Measurements from ENCODE around the gene NLRP11. TPM values are rescaled to one million over a fixed set of nuclear protein-coding genes. Genes with fewer than 3 reads are reported as not detected.

Gene NLRP11
- total RNA-seq, 1 donor from 2014 or later, result not detected

DNA sequence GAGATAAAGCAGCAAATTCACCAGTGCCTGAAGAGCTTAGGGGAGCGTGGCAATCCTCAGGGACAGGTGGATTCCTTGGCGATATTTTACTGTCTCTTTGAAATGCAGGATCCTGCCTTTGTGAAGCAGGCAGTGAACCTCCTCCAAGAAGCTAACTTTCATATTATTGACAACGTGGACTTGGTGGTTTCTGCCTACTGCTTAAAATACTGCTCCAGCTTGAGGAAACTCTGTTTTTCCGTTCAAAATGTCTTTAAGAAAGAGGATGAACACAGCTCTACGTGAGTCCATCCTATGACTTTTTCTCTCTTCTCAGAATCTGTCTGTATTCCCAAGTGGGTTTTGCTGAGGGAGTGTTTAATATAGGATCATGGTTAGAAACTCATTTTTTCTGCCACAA, 27.2 kb upstream of the NLRP11 start:
- Mint-ChIP-seq H3K27ac (ENCODE audit: unreplicated experiment) (no peak overlapping the region), H3K4me1 (ENCODE audit: unreplicated experiment) (no peaks in the 10 kb centered on the region), H3K27me3 (ENCODE audit: unreplicated experiment) (peaks cover 3% of the 10 kb centered on the region), H3K36me3 (ENCODE audit: low read depth, unreplicated experiment) (peaks cover 15% of the 10 kb centered on the region), H3K4me3 (ENCODE audit: unreplicated experiment) (no peak overlapping the region), H3K9me3 (ENCODE audit: unreplicated experiment) (peaks cover 40% of the 10 kb centered on the region)
- TF ChIP-seq, protein P1, sequence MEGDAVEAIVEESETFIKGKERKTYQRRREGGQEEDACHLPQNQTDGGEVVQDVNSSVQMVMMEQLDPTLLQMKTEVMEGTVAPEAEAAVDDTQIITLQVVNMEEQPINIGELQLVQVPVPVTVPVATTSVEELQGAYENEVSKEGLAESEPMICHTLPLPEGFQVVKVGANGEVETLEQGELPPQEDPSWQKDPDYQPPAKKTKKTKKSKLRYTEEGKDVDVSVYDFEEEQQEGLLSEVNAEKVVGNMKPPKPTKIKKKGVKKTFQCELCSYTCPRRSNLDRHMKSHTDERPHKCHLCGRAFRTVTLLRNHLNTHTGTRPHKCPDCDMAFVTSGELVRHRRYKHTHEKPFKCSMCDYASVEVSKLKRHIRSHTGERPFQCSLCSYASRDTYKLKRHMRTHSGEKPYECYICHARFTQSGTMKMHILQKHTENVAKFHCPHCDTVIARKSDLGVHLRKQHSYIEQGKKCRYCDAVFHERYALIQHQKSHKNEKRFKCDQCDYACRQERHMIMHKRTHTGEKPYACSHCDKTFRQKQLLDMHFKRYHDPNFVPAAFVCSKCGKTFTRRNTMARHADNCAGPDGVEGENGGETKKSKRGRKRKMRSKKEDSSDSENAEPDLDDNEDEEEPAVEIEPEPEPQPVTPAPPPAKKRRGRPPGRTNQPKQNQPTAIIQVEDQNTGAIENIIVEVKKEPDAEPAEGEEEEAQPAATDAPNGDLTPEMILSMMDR (IDR thresholded peaks at IDR 0.05; ENCODE audit: unreplicated experiment), result no peak
- DNase-seq (ENCODE audit: low spot score), result no peak

DNA sequence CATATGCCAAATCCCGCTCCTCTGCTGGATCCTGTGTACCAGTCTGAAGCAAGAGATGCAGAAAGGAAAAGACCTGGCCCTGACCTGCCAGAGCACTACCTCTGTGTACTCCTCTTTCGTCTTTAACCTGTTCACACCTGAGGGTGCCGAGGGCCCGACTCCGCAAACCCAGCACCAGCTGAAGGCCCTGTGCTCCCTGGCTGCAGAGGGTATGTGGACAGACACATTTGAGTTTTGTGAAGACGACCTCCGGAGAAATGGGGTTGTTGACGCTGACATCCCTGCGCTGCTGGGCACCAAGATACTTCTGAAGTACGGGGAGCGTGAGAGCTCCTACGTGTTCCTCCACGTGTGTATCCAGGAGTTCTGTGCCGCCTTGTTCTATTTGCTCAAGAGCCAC, 26.6 kb upstream of the NLRP11 start:
- Mint-ChIP-seq H3K27ac (ENCODE audit: unreplicated experiment) (no peak overlapping the region), H3K4me3 (ENCODE audit: unreplicated experiment) (no peak overlapping the region), H3K4me1 (ENCODE audit: unreplicated experiment) (no peaks in the 10 kb centered on the region), H3K9me3 (ENCODE audit: unreplicated experiment) (peaks cover 40% of the 10 kb centered on the region), H3K27me3 (ENCODE audit: unreplicated experiment) (peaks cover 3% of the 10 kb centered on the region), H3K36me3 (ENCODE audit: low read depth, unreplicated experiment) (peaks cover 19% of the 10 kb centered on the region)
- TF ChIP-seq, protein P1 (IDR thresholded peaks at IDR 0.05; ENCODE audit: unreplicated experiment), result no peak
- DNase-seq (ENCODE audit: low spot score), result no peak

DNA sequence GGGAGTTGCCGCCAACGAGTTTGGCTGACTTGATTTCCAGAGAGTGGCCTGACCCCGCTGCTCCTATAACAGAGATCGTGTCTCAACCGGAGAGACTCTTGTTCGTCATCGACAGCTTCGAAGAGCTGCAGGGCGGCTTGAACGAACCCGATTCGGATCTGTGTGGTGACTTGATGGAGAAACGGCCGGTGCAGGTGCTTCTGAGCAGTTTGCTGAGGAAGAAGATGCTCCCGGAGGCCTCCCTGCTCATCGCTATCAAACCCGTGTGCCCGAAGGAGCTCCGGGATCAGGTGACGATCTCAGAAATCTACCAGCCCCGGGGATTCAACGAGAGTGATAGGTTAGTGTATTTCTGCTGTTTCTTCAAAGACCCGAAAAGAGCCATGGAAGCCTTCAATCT, 26.2 kb upstream of the NLRP11 start:
- Mint-ChIP-seq H3K36me3 (ENCODE audit: low read depth, unreplicated experiment) (peaks cover 19% of the 10 kb centered on the region), H3K27me3 (ENCODE audit: unreplicated experiment) (peaks cover 3% of the 10 kb centered on the region), H3K27ac (ENCODE audit: unreplicated experiment) (no peak overlapping the region), H3K9me3 (ENCODE audit: unreplicated experiment) (peaks cover 37% of the 10 kb centered on the region), H3K4me3 (ENCODE audit: unreplicated experiment) (no peak overlapping the region), H3K4me1 (ENCODE audit: unreplicated experiment) (no peaks in the 10 kb centered on the region)
- no peak for DNase-seq (ENCODE audit: low spot score)
- TF ChIP-seq, protein P1 (IDR thresholded peaks at IDR 0.05; ENCODE audit: unreplicated experiment), result no peak

DNA sequence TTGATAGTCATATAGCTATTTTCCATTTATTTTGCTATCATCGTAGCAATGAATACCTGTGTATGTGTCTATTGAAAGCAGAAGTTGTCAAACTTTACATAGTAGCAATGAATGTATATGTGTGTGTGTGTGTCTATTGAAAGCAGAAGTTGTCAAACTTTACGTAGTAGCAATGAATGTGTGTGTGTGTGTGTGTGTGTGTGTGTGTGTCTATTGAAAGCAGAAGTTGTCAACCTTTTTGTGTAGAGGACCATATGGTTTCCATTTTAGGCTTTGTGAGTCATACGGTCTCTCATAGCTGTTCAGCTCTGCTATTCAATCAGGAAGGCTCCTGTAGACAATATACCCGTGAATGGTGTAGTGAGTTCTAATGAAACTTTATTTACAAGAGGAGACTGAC, 25.4 kb upstream of the NLRP11 start:
- TF ChIP-seq, protein P1 (IDR thresholded peaks at IDR 0.05; ENCODE audit: unreplicated experiment), result no peak
- H3K4me3 Mint-ChIP-seq (ENCODE audit: unreplicated experiment), result no peak overlapping the region
- no peak overlapping the region for H3K27ac Mint-ChIP-seq (ENCODE audit: unreplicated experiment)
- H3K9me3 Mint-ChIP-seq (ENCODE audit: unreplicated experiment), result peaks cover 38% of the 10 kb centered on the region
- no peak for DNase-seq (ENCODE audit: low spot score)
- H3K27me3 Mint-ChIP-seq (ENCODE audit: unreplicated experiment), result peaks cover 3% of the 10 kb centered on the region
- no peaks in the 10 kb centered on the region for H3K4me1 Mint-ChIP-seq (ENCODE audit: unreplicated experiment)
- peaks cover 19% of the 10 kb centered on the region for H3K36me3 Mint-ChIP-seq (ENCODE audit: low read depth, unreplicated experiment)

DNA sequence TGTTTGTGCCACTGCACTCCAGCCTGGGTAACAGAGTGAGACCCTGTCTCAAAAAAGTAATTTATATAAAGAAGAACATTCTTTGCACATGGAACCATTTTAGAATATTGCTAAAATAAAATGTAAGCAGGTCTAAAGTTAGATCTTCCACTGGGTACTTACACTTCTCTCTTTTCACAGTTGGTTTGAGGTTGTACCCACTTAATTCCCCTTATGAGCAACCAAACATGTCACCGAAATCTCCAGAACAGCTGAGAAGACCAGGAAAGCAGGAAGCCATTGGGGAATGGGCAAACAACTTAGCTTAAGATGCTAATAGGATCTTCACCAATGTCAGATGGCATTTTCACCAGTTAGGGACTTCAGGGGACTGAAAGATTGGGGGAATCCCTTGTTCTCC, 23.4 kb upstream of the NLRP11 start:
- no peak for DNase-seq (ENCODE audit: low spot score)
- H3K27ac Mint-ChIP-seq (ENCODE audit: unreplicated experiment), result no peak overlapping the region
- H3K4me1 Mint-ChIP-seq (ENCODE audit: unreplicated experiment), result no peaks in the 10 kb centered on the region
- no peak overlapping the region for H3K4me3 Mint-ChIP-seq (ENCODE audit: unreplicated experiment)
- H3K36me3 Mint-ChIP-seq (ENCODE audit: low read depth, unreplicated experiment), result peaks cover 19% of the 10 kb centered on the region
- peaks cover 3% of the 10 kb centered on the region for H3K27me3 Mint-ChIP-seq (ENCODE audit: unreplicated experiment)
- TF ChIP-seq, protein P1 (IDR thresholded peaks at IDR 0.05; ENCODE audit: unreplicated experiment), result no peak
- H3K9me3 Mint-ChIP-seq (ENCODE audit: unreplicated experiment), result peaks cover 37% of the 10 kb centered on the region
